KG1 (cell line): ENCODE measurements around the gene NRG2.

Experiments used
- DNase-seq: peaks from one replicate; lab custom pipeline; 2025; lab: John Stamatoyannopoulos, UW

The NRG2 gene

DNA sequence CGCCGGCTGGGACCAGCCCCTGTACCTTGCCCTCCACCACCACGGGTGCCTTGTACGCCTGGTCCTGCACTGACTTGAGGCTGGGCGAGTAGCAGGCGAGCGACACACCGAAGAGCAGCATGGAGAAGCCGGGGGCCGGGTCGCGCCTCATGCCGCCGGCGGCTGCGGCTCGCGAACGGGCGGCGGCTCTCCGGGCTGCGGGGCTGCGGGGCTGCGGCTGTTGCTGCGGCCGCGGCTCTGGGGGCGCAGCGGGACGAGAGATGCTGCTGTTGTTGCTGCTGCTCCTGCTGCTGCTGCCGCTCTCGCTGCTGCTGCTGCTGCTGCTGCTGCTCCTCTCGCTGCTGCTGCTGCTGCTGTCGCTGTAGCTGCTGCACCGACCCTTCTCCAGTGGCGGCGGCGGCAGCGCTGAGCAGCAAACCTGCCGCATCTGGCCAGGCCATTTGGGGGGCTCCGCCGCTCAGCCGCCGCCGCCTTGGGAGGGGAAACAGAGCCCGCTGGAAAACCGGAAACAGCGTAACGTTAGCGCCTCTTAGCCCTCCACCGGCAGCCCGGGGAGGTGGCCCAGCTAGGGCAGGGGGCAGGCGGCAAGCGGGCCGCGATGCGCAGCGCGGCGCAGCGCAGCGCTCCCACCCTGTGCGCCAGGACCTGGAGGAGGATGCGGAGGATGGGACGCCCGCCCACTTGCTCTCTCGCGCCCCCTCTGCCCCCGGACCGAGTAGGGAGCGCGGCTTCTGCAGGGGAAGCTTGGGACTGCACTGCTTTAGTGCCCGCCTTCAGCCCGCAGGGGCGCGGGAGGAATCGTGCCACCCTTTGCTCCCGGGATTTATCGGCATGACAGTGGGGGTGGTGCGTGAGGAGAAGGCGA is at the start of gene NRG2:
Gene NRG2, minus strand, starts transcription at position 657 of the 865 bp plus-strand sequence.
- DNase-seq = no peak

DNA sequence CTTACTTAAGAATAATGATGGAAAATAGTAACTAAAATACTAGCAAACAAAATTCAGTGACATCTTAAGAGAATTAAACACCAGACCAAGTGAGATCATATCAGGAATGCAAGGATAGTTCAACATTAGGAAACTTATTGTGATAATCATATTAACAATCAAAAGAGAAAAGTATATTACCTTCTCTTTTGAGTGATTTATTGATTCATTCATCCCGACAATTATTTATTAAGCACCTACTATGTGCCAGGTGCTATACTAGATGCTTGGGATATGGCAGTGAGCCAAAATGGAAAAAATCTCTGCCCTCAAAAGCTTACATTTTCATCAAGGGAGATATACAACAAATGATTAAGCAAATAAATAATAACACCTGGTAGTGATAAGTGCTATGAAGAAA is 47.2 kb upstream of the NRG2 start:
- no peak for DNase-seq

DNA sequence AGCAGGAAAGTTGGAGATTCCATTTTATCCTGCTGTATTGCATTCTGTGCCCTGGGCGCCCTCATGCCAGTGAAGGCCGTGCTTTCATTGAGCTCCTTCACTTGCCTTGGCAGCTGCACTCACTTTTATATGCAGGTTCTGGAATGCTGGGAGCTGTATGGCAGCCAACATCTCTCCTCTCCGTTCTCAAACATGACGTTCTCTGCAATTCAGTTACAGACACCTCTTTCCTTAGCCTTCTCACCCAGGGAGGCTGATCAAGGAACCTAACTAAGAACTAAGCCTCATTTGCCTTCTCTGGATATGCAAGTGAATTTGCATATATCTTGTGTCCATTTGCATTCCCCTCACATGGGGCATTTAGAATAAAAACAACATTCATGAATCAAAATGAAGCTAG is 41.4 kb upstream of the NRG2 start:
- DNase-seq = no peak

DNA sequence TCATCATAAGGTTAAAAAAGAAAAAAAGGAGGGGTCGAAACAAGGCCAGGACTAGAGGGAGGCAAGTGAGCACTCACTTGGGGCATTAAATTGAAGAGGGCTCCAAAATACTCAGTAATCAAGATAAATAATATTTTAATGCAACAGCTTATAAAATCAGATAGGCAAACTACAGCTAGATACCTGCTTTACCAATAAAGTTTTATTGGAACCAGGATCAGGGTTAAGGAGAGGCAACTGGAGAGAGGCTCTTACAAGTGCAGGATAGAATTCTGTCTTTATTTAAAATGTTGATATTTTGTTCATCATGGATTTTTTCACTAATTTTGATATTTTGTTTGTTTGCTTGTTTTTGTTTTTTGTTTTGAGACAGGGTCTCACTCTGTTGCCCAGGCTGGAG is 40.6 kb upstream of the NRG2 start:
- no peak for DNase-seq

DNA sequence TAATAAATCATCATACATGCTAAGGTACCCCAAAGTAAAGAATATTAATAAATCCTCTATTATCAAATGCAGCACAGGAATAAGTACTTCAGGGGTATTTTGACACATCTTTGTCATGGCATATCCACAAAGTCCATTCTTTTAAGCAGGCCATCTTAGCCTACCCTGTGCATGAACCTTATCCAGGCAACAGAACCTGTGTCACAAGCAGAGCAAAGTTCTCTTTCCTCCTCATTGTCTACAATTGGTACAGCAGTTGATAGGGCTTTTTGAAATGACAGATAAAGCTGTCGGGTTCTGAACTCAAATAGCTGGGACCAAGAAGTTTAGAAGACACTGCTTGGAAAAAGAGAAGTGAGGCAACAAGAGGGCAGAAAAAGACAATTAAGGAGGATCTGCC is 40.0 kb upstream of the NRG2 start:
- DNase-seq = no peak

DNA sequence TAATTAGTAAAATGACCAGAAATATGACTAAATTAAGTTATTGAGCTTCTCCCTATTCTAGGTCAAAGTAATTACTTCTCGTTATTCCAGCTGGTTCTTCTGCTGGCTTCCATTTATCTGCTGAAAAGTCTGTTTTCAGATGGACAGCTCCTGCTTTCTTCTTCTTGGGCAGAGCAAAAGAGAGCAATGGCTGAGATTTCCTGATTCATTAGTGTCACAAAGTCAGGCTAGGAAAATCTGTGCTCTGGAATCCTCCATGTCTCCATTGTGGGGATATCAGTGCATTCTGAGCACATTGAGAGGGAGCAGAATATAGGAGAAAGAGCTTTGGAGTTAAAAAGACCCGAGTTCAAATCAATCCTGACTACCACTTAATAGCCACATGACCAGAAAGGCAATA is 33.7 kb upstream of the NRG2 start:
- no peak for DNase-seq

DNA sequence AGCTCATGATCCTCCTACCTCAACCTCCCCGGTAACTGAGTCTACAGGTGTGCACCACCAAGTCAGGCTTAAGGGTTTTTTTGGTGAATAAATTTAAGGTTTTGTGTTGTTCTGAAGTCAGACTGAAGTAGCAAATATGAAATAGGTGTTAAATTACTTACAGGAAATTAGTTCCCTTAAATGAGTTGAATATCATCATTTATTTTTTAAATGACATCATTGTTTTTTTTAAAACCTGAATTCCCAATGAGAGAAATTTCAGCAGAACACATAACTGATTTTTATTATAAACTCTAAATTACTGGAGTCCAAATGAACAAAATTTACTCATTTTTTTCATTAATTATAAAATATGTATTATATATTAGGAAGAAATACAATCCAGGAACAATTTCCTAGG is 33.0 kb upstream of the NRG2 start:
- DNase-seq = no peak

DNA sequence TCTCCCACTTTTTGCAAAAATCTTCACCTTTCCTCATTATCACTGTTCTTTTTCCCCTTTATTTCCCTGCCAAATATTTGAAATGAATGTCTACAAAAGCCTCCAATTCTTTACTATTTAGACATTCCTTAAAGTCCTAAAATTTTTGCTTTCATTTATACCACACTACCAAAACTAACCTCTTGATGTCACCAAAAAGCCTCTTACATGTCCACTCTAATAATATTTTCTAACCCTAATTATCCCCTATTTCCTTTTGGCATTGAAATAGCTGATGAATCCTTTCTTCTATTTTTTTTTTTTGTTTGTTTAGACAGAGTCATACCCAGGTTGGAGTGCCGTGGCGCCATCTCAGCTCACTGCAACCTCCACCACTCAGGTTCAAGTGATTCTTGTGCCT is 32.3 kb upstream of the NRG2 start:
- DNase-seq = no peak

DNA sequence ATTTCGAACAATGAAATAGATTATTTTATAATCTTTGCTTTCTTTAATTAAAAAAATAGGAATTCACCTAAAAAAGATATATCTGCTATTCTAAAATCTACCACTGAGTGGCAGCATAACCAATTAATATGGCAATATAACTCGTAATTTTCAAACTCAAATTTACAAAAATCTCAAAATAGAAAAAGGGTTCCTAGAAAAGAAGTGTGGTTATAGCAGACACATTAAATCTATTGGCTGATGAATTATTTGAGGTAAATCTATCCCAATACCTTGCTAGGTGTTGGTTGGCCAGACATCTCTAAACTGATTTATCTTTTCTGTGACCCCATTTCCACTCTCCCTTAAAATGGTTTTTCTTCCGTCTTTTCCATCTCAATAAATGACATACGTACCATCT is 30.2 kb upstream of the NRG2 start:
- DNase-seq = no peak

DNA sequence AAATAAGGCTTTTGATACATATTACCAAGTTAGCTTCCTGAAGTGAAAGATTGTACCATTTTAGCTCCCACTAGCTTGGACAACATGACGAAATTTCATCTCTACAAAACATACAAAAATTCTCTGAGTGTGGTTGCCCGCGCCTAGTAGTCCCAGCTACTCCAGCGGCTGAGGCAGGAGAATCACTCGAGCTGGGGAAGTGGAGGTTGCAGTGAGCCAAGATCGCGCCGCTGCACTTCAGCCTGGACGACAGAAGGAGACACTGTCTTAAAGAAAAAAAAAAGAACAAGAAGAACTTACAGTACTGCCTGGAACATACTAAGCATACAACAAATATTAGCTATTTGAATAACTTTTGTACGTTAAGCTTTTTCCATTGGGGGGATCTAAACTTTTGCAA is 29.7 kb upstream of the NRG2 start:
- no peak for DNase-seq

DNA sequence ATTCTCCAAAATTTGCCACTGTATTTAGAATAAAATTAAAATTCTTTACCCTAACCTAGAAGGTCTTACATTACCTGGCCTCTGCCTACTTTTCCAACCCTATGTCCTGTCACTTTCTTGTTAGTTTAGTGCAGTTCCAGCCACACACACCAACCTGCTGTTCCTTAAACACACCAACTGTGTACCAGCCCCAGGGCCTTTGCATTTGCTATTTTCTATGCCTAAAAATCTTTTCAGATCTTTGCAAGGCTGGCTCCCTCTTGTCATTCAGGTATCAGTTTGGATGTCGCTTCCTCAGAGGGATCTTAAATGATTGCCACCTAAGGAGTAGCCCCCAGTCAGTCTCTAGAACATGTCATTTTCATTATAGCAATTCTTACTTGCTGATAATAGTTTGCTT is 17.7 kb upstream of the NRG2 start:
- no peak for DNase-seq

DNA sequence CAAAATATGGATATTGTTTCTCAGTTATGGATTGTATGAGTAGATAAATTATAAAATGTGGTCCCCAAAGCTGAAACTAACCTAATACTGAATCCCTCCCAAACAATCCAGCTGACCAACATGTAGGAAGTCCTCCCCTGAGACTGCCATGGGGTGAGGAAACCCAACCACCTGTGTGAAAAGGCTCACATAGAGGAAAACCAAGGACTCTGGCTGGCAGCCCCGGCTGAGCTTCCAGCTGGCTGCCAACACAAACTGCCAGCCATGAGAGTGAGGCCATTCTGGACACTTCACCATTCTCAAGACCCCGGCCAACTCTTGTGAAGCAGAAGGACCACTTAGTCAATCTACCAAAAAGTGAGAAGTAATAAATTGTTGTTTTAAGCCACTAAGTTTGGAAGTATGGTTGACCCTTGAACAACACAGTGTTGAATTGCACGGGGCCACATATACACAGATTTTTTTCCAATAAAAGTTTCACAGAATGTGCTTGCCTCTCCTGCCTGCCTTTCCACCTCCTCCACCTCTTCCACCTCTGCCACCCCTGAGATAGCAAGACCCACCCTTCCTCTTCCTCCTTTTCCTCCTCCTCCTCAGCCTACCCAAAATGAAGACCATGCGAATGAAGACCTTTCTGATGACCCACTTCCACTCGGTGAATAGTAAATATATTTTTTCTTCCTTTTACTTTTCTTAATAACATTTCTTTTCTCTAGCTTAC is 15.3 kb upstream of the NRG2 start:
- DNase-seq = no peak

DNA sequence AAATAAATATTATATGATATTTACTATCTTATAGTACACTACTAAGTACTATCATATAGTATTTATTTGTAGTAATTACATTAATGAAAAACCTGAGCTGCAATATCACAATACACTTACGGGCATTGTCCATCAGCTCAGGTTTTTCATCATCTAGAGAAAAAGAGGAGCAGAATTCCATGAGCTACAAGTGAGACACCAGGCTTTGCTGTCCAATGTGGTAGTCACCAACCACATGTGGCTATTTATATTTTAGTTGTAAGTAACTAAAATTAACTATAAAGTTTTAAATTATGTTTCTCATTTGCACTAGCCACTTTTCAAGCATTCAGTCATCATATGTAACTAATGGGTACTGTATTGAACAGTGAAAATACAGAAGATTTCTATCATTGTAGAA is 13.8 kb upstream of the NRG2 start:
- no peak for DNase-seq

DNA sequence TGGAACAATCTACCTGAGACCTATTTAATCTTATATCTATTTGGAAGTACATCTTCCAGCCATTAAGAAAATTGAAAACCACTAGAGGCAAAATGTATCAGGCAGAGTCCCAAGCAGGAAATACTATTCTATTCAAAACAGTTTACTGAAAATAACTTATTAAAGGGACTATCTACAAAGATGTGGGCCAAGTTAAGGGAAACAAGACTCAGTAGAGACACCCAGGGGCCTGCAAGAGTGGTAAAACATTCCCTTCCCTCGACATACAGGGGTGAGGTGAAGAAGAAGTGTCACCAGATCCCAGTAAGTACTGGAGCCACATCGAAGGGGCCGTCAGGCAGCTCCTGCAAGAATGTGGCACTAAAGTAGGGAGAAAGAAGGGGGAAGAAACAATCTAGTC is 12.1 kb upstream of the NRG2 start:
- no peak for DNase-seq

DNA sequence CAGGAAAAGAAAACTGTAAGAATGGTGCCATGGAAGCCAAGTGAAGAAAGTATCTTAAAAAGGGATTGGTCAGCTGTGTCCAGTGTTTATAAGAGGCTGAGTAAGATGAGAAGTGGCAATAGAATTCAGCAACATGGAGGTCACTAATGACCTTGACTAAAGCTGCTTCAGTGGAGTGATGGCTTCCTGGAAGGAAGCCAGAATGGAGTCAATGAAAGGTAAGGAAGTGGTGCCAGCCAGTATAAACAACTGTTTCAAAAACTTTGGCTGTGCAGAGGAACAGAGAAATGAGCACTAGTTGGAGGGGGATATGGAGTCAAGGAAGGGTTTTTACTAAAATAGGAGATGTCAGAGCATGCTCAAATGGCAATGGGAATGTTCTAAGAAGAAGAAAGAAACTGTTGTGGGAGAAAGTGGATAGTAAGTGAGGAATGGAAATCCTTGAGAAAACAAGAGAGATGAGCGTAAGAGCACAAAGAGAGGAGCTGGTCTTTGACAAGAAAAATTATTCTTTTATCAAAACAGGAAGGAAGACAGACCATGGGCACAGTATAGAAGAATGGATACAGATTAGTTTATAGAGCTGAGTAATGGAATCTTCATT is 11.1 kb upstream of the NRG2 start:
- DNase-seq = no peak

DNA sequence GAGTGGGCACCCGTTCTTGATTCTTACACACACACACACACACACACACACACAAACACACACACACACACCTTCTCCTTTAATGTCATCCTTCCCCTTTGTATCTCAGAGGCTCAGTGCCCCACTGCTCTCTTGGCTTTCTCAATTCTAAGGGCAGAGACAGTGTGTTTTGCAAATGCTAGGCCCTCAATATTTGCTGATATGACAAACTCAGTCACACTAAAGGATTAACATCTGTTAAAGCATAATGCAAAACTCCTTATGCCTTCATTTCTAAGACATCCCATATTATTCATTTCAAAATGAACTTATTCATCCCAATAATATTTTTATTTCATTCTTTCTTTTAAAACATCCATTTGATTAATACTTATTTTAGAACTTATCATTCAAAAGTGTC is 8.9 kb upstream of the NRG2 start:
- DNase-seq = no peak

DNA sequence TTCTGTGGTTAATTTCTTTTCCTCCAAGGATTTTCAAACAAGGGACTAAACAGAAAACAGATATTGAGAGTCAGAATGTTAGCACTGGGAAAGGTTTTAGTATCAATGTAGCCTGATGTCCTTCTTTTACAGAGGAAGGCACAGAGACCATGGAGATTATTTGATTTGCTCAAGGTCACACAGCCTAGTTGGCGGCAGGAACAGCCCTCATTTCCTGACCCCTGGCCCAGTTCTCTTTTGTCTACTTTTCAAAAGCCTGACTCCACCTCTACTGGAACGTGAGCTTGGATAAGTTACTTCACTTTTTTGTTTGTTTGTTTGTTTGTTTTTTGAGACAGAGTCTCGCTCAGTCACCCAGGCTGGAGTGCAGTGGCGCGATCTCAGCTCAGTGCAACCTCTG is 6.6 kb upstream of the NRG2 start:
- DNase-seq = no peak

DNA sequence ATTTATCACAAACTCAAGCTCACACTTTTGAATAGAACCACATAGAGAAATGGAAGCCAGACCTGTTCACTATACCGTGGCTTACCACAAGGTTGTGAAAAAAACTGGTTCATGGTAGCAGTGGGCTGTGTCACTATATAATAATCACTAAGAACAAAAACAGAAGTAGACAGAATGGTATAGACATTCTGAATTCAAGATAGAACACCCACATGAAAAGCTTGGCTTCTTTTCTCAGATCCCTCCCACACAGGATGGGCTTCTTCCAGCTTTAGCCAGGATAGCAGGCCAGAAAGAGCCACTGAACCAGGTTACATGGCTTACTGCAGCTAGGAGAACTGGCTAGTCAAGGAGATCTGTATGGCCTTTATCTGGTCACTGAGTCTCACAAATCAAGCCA is 6.1 kb upstream of the NRG2 start:
- no peak for DNase-seq

DNA sequence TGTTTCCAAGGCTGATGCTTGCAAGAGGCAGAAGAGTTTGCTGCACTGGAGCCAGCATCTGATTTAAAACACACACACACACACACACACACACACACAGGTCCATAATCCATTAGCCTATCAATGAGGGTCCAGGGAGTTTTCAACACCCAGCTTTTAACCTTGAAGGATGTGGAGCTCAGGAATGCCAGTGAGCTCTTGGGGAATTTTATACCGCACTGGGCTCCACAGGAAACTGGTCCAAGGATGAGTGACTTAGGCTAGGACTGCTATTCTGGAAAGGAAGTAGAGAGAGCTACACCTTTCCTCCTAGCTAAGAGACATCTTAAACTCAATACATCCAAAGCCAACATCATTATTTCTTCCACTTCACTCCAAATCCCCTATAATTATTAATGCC is 942 bp upstream of the NRG2 start:
- no peak for DNase-seq

DNA sequence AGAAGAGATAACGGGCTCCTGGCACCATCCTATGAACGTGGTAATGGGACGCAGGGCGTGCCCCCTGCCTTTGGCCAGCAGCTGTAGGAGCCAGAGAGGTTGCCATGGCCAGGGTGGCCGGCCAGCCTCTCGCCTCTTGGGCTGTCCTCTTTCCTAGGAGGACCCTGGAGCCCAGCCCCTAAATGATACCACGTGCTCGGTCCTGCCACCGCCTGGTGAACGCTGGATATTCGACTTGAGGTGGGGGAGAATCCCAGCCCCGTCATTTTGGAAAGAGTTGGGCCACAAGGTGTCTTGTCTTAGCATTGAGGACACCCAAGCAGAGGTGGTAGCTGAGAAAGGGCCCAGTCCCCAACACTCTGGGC is 391 bp upstream of the NRG2 start:
- no peak for DNase-seq

DNA sequence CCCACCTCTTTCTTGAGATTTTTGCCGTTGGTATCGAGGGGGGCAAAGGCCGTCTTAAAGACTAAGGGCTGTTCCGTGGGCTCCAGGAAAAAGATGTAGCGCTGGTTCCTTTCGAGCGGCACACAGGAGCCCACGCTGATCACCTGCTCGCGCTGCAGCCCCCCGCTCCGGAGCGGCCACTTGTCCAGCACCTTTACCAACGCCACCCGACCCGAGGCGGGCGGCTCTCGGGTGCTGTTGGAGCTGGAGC is 781 bp downstream of the NRG2 start:
- DNase-seq = no peak

DNA sequence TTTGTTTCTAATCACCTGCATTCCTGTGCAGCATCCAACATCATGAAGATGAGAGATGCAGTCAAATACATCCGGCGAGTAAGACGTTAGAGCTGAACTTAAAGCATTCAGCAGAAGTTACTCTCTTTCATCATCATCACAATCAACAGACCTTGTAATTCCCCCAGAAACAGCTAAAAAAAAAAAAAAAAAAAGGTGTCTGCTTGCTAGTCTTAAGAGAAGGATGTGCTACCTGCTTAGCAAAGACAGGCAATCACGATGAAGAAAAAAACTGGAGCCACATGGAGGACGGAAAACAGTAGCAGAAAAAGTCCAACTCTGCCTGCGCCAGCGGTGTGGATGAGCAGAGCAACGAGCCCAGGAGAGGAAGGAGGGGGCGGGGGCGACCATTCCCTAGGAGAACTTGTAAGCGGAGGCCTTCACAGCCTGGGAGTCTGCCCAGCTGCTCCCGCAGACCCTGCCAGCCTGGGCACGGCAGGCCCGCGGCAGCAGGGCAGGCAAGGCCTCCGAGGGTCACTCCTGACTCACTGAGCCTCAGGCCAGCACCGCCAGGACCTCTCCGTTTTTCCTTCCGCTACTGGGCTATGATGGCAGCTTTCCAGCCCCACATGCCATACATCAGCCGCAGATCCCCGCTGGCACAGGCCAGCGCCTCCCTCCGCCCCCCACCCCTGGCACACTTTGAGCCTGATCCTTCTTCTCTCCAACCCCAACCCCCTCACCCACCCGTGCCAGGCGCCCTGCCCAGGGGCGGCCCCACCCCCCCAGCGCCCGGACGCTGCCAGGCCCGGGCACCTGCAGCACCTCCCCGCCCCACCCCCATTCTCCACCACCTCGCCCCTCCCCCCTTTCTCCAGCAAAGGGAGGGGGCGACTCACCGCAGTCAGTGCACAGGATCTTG is 1.4 kb downstream of the NRG2 start:
- DNase-seq = no peak

DNA sequence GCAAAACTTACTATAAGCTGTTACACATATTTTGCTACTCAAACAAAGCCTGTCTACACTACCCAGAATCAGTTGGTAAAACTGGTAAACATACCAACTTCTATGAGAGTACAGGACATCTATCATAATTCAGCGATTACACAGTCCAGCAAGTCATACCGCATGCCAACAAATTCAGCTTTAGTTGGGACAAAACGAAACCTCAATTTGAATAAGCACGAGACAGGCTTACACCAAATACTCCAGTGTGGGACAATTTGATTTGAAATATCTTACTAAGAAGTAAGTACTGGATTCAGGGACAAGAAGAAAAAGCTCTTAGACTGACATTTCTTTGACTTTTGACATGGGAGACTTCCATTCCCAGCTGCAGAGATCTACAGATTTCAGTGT is 2.0 kb downstream of the NRG2 start:
- DNase-seq = no peak
